HepG2 (cell line): Measurements from ENCODE around the gene PUS3. TPM values are rescaled to one million over a fixed set of nuclear protein-coding genes. Genes with fewer than 3 reads are reported as not detected.

ENCODE experiments used
- FOXO1 ChIP-seq: sonication (generic); formaldehyde crosslinking; IDR thresholded peaks from 2 replicates; pipeline ENCODE4 v1.4.0; 2020; ENCODE audit warnings: missing genetic modification reagents
- HOXA7 ChIP-seq: sonication (generic); formaldehyde crosslinking; IDR thresholded peaks from 2 replicates; pipeline ENCODE4 v1.8.1; 2022; ENCODE audit warnings: mild to moderate bottlenecking, missing genetic modification reagents, moderate library complexity
- IRF9 ChIP-seq: sonication (generic); formaldehyde crosslinking; IDR thresholded peaks from 2 replicates; pipeline ENCODE4 v1.8.0; 2022; ENCODE audit warnings: missing genetic modification reagents, mild to moderate bottlenecking, borderline replicate concordance
- KDM6A ChIP-seq: IDR thresholded peaks from 2 replicates; pipeline ENCODE4 v1.6.1; 2016; ENCODE audit warnings: low read depth
- XRCC5 ChIP-seq: fragments of 200-400 bp; formaldehyde crosslinking; optimal IDR thresholded peaks from 2 replicates; pipeline ENCODE3; 2017; ENCODE audit warnings: mild to moderate bottlenecking, low read length
- ZFP91 ChIP-seq: sonication (generic); formaldehyde crosslinking; IDR thresholded peaks from 2 replicates; pipeline ENCODE4 v1.9.0; 2022; ENCODE audit warnings: missing genetic modification reagents, mild to moderate bottlenecking, borderline replicate concordance
- ZNF367 ChIP-seq: sonication (generic); formaldehyde crosslinking; IDR thresholded peaks from 2 replicates; pipeline ENCODE4 v1.4.0; 2020; ENCODE audit warnings: missing genetic modification reagents, borderline replicate concordance
- polyA plus RNA-seq, 8 experiments: library from polyadenylated mRNA; depleted of rRNA in 3 of 8; stranded (reverse) in 7 of 8; unstranded in 1 of 8; fragments of >200 nt; fragmentation: Illumina TruSeq in 4 of 8; extraction: Trizol in 4 of 8; gene quantifications; 2 replicates each; pipeline versions ENCODE4 v1.2.1 to v1.2.3, GENCODE V29; 2011 to 2016; ENCODE audit warnings: low read depth in 4 of 8, missing spikeins in 1 of 8, mixed read lengths in 1 of 8; ENCODE audit not compliant: insufficient read depth in 1 of 8
- total RNA-seq, 5 experiments: library from RNA; depleted of rRNA; stranded (reverse); fragments of >200 nt; fragmentation: Illumina TruSeq; extraction: Trizol; gene quantifications; 2 replicates each; pipeline ENCODE4 v1.2.3, GENCODE V29; 2016; ENCODE audit warnings: low read depth in 1 of 5
- TF ChIP-seq, protein P1 (sequence below): sonication (generic); IDR thresholded peaks from 2 replicates; pipeline ENCODE4 v1.6.1; 2016; ENCODE audit warnings: low read depth, borderline replicate concordance

PUS3 gene
- total and polyA plus RNA-seq, 2 of the 13 experiments (the other 11 are each of a cell fraction or from before 2014, with no cell fraction given) = 6.0 to 18.2 TPM

GRCh38 chr11:125941619-125942611 is 38.9 kb upstream of the PUS3 start (continued):
- TF ChIP-seq, protein P1, sequence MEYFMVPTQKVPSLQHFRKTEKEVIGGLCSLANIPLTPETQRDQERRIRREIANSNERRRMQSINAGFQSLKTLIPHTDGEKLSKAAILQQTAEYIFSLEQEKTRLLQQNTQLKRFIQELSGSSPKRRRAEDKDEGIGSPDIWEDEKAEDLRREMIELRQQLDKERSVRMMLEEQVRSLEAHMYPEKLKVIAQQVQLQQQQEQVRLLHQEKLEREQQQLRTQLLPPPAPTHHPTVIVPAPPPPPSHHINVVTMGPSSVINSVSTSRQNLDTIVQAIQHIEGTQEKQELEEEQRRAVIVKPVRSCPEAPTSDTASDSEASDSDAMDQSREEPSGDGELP = 0 out of 2 replicates have a peak, but pooled peaks have one; percentile 22
- TF ChIP-seq ZFP91 (CRISPR knock-in tag) = peak; percentile 38; the same call in 1 of the 2 replicates
- TF ChIP-seq ZNF367 (CRISPR knock-in tag) = no peak
- no peak for TF ChIP-seq KDM6A (CRISPR knock-in tag)
- peak; percentile 50; the same call in 1 of the 2 replicates for TF ChIP-seq FOXO1
- TF ChIP-seq HOXA7 (CRISPR knock-in tag) = no peak
- TF ChIP-seq XRCC5 = peak; percentile 84
- 0 out of 2 replicates have a peak, but pooled peaks have one; percentile 40 for TF ChIP-seq IRF9 (CRISPR knock-in tag)
